Astrocyte of the spinal cord (primary cell): Measurements from ENCODE around the gene LRP8.

Experiments
- DNase-seq: peaks from one replicate; pipeline ENCODE4 v3.0.0; 2011; ENCODE audit warnings: low read depth, low spot score
- H3K4me3 ChIP-seq: 2 replicates; pipeline ENCODE4 v1.5.1; 2011; ENCODE audit warnings: low read depth, mild to moderate bottlenecking, low read length, moderate library complexity
- CTCF ChIP-seq: IDR thresholded peaks from 2 replicates; pipeline ENCODE4 v1.5.1; 2012; ENCODE audit warnings: low read depth, mild to moderate bottlenecking, low read length, inconsistent platforms
- in situ Hi-C: cut with HindIII; loops from 2 replicates; pipeline ENCODE4 v1.10.0; 2017; ENCODE audit warnings: low sequenced_read_pairs

LRP8 gene

GRCh38 chr1:53277326-53277725, 50.5 kb downstream of the LRP8 start:
- no peak for DNase-seq
- in situ Hi-C loops, result loop anchor here (25.0 kb wide), 1 partner anchor 110 kb away; no protein-coding TSS in a partner anchor
- no peak overlapping the region for H3K4me3 ChIP-seq
- no peak for TF ChIP-seq CTCF

GRCh38 chr1:53276902-53277281, 51.0 kb downstream of the LRP8 start:
- no peak for TF ChIP-seq CTCF
- in situ Hi-C loops, result loop anchor here (25.0 kb wide), 1 partner anchor 110 kb away; no protein-coding TSS in a partner anchor
- DNase-seq, result no peak
- H3K4me3 ChIP-seq, result no peak overlapping the region

GRCh38 chr1:53276153-53276901, 51.5 kb downstream of the LRP8 start:
- H3K4me3 ChIP-seq, result no peak overlapping the region
- in situ Hi-C loops, result loop anchor here (25.0 kb wide), 1 partner anchor 111 kb away; no protein-coding TSS in a partner anchor
- DNase-seq, result no peak
- no peak for TF ChIP-seq CTCF

GRCh38 chr1:53275566-53275965, 52.3 kb downstream of the LRP8 start:
- no peak for TF ChIP-seq CTCF
- DNase-seq, result no peak
- in situ Hi-C loops, result loop anchor here (25.0 kb wide), 1 partner anchor 112 kb away; no protein-coding TSS in a partner anchor
- H3K4me3 ChIP-seq, result no peak overlapping the region

- in situ Hi-C loops, result loop anchor here (25.0 kb wide), 1 partner anchor 113 kb away; no protein-coding TSS in a partner anchor
- TF ChIP-seq CTCF, result no peak
- no peak overlapping the region for H3K4me3 ChIP-seq
- DNase-seq, result no peak
Measured at GRCh38 chr1:53274541-53275185, 53.2 kb downstream of the LRP8 start.

- H3K4me3 ChIP-seq, result no peak overlapping the region
- in situ Hi-C loops, result no loop called here
- no peak for TF ChIP-seq CTCF
- no peak for DNase-seq
Measured at GRCh38 chr1:53274026-53274425, 53.8 kb downstream of the LRP8 start.
